Liver (tissue), 9 donors: ENCODE measurements around the gene CRISPLD2. TPM values are rescaled to one million over a fixed set of nuclear protein-coding genes. Genes with fewer than 3 reads are reported as not detected.
"Not testable (repeated sequence)": the region's sequence is repeated elsewhere in the genome, so short reads cannot be mapped to it uniquely, and the experiment has no call there.

Source experiments
- DNase-seq: peaks from one replicate; pipeline ENCODE4 v3.0.0-alpha.2; 2017; ENCODE audit warnings: low spot score
- H3K27ac ChIP-seq, 2 donors: one replicate each; pipeline ENCODE4 v1.7.0; 2013; ENCODE audit warnings: inconsistent platforms in 2 of 2, low read length in 2 of 2, control low read depth in 1 of 2, low read depth in 1 of 2, mild to moderate bottlenecking in 1 of 2
- H3K27me3 ChIP-seq, 4 donors: one replicate each; pipeline versions ENCODE4 v1.6.1 to v1.7.0; 2013; ENCODE audit warnings: low read length in 3 of 4, inconsistent platforms in 1 of 4, mild to moderate bottlenecking in 1 of 4, moderate library complexity in 1 of 4; ENCODE audit not compliant: control insufficient read depth in 4 of 4, insufficient read depth in 4 of 4
- H3K36me3 ChIP-seq, 4 donors: one replicate each; pipeline versions ENCODE4 v1.6.1 to v1.7.0; 2013; ENCODE audit warnings: low read length in 3 of 4, mild to moderate bottlenecking in 3 of 4, low read depth in 1 of 4, moderate library complexity in 1 of 4; ENCODE audit not compliant: control insufficient read depth in 4 of 4, insufficient read depth in 3 of 4
- H3K4me1 ChIP-seq, 4 donors: one replicate each; pipeline versions ENCODE4 v1.6.1 to v1.7.0; 2013; ENCODE audit warnings: low read length in 3 of 4, mild to moderate bottlenecking in 3 of 4, moderate library complexity in 1 of 4; ENCODE audit not compliant: control insufficient read depth in 4 of 4, insufficient read depth in 4 of 4
- H3K4me3 ChIP-seq, 3 donors: one replicate each; pipeline versions ENCODE4 v1.6.1 to v1.7.0; 2013; ENCODE audit warnings: low read length in 3 of 3, control low read depth in 1 of 3, low read depth in 1 of 3, mild to moderate bottlenecking in 1 of 3
- H3K9ac ChIP-seq, 2 donors: one replicate each; pipeline ENCODE4 v1.7.0; 2013; ENCODE audit warnings: low read length in 2 of 2, mild to moderate bottlenecking in 2 of 2, moderate library complexity in 2 of 2, control low read depth in 1 of 2, low read depth in 1 of 2
- H3K9me3 ChIP-seq, 4 donors: one replicate each; pipeline versions ENCODE4 v1.6.1 to v1.7.0; 2013; ENCODE audit warnings: low read length in 3 of 4; ENCODE audit not compliant: control insufficient read depth in 4 of 4
- ATF3 ChIP-seq: IDR thresholded peaks from 2 replicates; pipeline ENCODE4 v1.6.1; 2016; ENCODE audit warnings: antibody characterized with exemption
- EGR1 ChIP-seq, 2 donors: IDR thresholded peaks; 2 replicates each; pipeline ENCODE4 v1.6.1; 2016 to 2018; ENCODE audit warnings: antibody characterized with exemption in 2 of 2, low read depth in 2 of 2
- FOXA1 ChIP-seq: IDR thresholded peaks from 2 replicates; pipeline ENCODE4 v1.6.1; 2016; ENCODE audit warnings: antibody characterized with exemption
- FOXA2 ChIP-seq: IDR thresholded peaks from 2 replicates; pipeline ENCODE4 v1.6.1; 2016; ENCODE audit warnings: antibody characterized with exemption
- GABPA ChIP-seq, 2 donors: IDR thresholded peaks in 1 of 2; conservative IDR thresholded peaks in 1 of 2; 2 replicates each; pipeline ENCODE4 v1.6.1; 2016; ENCODE audit warnings: antibody characterized with exemption in 2 of 2, mild to moderate bottlenecking in 1 of 2, moderate library complexity in 1 of 2
- HNF4A ChIP-seq, 2 donors: conservative IDR thresholded peaks; 2 replicates each; pipeline ENCODE4 v1.6.1; 2016; ENCODE audit warnings: antibody characterized with exemption in 2 of 2, mild to moderate bottlenecking in 2 of 2
- HNF4G ChIP-seq: IDR thresholded peaks from 2 replicates; pipeline ENCODE4 v1.6.1; 2016; ENCODE audit warnings: antibody characterized with exemption
- JUND ChIP-seq, 2 donors: IDR thresholded peaks; 2 replicates each; pipeline ENCODE4 v1.6.1; 2016; ENCODE audit warnings: antibody characterized with exemption in 2 of 2
- NR2F2 ChIP-seq: IDR thresholded peaks from 2 replicates; pipeline ENCODE4 v1.6.1; 2016; ENCODE audit warnings: antibody characterized with exemption
- RXRA ChIP-seq, 2 donors: IDR thresholded peaks; 2 replicates each; pipeline ENCODE4 v1.6.1; 2017 to 2018; ENCODE audit warnings: antibody characterized with exemption in 2 of 2, mild to moderate bottlenecking in 1 of 2
- YY1 ChIP-seq: IDR thresholded peaks from 2 replicates; pipeline ENCODE4 v1.6.1; 2016; ENCODE audit warnings: antibody characterized with exemption, mild to moderate bottlenecking
- WGBS: extraction: QIAGEN DNeasy Blood & Tissue Kit; methylation state at CpG from one replicate; pipeline ENCODE4 v1.1.7; 2013; 5-methylcytosine and 5-hydroxymethylcytosine counted together
- polyA plus RNA-seq, 2 donors: library from polyadenylated mRNA; stranded (reverse) in 1 of 2; unstranded in 1 of 2; fragments of 200-250 nt in 1 of 2; fragments of >200 nt in 1 of 2; fragmentation: Nextera tagmentation in 1 of 2; extraction: Ambion mirVana in 1 of 2; gene quantifications; one replicate each; pipeline versions ENCODE4 v1.2.1 to v1.2.3, GENCODE V29; 2013 to 2015
- total RNA-seq, 2 donors: library from RNA; depleted of rRNA; stranded (reverse); fragments of >200 nt; gene quantifications; one replicate each; pipeline ENCODE4 v1.2.3, GENCODE V29; 2014
- TF ChIP-seq, protein P1 (sequence below): IDR thresholded peaks from 2 replicates; pipeline ENCODE4 v1.6.1; 2016; ENCODE audit warnings: antibody characterized with exemption
- TF ChIP-seq, protein P2 (sequence below): IDR thresholded peaks from 2 replicates; pipeline ENCODE4 v1.6.1; 2016; ENCODE audit warnings: antibody characterized with exemption, mild to moderate bottlenecking
- donor health status: healthy.
- donor health status: healthy.
- donor health status: healthy.
- donor health status: healthy.
- donor health status: healthy.

Gene CRISPLD2
- total and polyA plus RNA-seq, 4 donors: 2.6 to 14.8 (median 4.1) TPM

DNA sequence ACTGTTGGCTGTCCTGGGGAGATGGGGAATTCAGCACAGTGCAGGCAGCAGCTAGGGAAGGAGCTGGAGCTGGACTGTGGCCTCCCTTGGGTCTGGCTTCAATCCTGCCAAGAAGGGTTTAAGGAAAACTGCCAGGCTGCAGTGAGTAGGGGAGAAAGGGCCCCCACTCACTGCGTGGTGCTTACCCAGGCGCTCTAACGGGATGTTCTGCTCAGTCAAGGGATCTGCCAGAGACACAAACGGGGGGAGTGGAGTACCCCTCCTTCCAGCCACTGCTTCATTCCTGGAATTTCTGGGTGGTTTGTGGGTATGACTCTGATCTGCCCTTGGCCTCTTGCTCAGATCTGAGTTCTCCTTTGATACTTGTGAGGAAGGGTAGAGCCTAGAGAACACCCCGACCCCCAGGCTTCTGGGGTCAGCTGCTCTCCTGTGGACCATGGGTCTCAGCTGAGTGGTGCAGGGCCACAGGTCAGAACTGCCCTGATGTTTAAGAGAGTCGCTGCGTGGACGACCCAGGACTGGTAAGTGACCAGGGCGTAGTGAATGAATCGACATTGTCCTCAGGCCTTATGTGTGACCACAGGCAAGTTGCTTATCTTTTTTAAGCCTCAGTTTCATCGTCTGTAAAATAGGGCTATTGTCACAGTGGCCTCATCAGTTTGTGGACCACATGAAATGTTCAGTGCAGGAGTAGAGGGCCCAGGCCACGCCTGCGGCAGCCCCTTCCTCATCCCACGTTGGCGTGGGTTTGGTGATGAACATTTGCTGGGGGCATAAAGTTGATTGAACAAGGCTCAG is 9.6 kb downstream of the CRISPLD2 start:
- Histone ChIP-seq H3K9me3 (no peaks in the 10 kb centered on the region), H3K9ac (no peak overlapping the region), H3K4me3 (no peak overlapping the region), H3K27me3 (no peaks in the 10 kb centered on the region), H3K4me1 (peaks cover 0 to 11% (median 5%) of the 10 kb centered on the region in 4 donors), H3K36me3 (no peaks in the 10 kb centered on the region), H3K27ac (peak overlapping the region in 1 of 2 donors; percentile 41)
- DNase-seq: no peak
- no peak for TF ChIP-seq JUND (IDR thresholded peaks at IDR 0.05)
- peak in 1 of 2 donors; percentile 4 for TF ChIP-seq RXRA (IDR thresholded peaks at IDR 0.05)
- TF ChIP-seq NR2F2: peak; percentile 60
- WGBS: 77% methylated on average over 15 of the region's 15 CpGs

GRCh38 chr16:84830765-84831384 is 11.1 kb downstream of the CRISPLD2 start:
- H3K27ac ChIP-seq: no peak overlapping the region
- no peak overlapping the region for H3K4me3 ChIP-seq
- no peaks in the 10 kb centered on the region for H3K27me3 ChIP-seq
- DNase-seq: no peak
- H3K4me1 ChIP-seq: peaks cover 0 to 11% (median 5%) of the 10 kb centered on the region in 4 donors
- no peaks in the 10 kb centered on the region for H3K9me3 ChIP-seq
- WGBS: 91% methylated on average over 13 of the region's 13 CpGs
- H3K9ac ChIP-seq: no peak overlapping the region
- no peaks in the 10 kb centered on the region for H3K36me3 ChIP-seq
- TF ChIP-seq ATF3 (no peak), JUND (IDR thresholded peaks at IDR 0.05) (no peak), HNF4A (conservative IDR thresholded peaks at IDR 0.05) (no peak), YY1 (no peak), FOXA2 (no peak), EGR1 (IDR thresholded peaks at IDR 0.05; ENCODE audit: low read depth in 2 of 2) (no peak), HNF4G (no peak), RXRA (IDR thresholded peaks at IDR 0.05) (no peak), NR2F2 (no peak), GABPA (IDR thresholded peaks at IDR 0.05 in 1 of 2, conservative IDR thresholded peaks at IDR 0.05 in 1 of 2) (no peak), FOXA1 (no peak)
- TF ChIP-seq, protein P1, sequence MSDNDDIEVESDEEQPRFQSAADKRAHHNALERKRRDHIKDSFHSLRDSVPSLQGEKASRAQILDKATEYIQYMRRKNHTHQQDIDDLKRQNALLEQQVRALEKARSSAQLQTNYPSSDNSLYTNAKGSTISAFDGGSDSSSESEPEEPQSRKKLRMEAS: no peak
- TF ChIP-seq, protein P2, sequence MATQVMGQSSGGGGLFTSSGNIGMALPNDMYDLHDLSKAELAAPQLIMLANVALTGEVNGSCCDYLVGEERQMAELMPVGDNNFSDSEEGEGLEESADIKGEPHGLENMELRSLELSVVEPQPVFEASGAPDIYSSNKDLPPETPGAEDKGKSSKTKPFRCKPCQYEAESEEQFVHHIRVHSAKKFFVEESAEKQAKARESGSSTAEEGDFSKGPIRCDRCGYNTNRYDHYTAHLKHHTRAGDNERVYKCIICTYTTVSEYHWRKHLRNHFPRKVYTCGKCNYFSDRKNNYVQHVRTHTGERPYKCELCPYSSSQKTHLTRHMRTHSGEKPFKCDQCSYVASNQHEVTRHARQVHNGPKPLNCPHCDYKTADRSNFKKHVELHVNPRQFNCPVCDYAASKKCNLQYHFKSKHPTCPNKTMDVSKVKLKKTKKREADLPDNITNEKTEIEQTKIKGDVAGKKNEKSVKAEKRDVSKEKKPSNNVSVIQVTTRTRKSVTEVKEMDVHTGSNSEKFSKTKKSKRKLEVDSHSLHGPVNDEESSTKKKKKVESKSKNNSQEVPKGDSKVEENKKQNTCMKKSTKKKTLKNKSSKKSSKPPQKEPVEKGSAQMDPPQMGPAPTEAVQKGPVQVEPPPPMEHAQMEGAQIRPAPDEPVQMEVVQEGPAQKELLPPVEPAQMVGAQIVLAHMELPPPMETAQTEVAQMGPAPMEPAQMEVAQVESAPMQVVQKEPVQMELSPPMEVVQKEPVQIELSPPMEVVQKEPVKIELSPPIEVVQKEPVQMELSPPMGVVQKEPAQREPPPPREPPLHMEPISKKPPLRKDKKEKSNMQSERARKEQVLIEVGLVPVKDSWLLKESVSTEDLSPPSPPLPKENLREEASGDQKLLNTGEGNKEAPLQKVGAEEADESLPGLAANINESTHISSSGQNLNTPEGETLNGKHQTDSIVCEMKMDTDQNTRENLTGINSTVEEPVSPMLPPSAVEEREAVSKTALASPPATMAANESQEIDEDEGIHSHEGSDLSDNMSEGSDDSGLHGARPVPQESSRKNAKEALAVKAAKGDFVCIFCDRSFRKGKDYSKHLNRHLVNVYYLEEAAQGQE: no peak

GRCh38 chr16:84831728-84832127 is 11.9 kb downstream of the CRISPLD2 start:
- H3K4me1 ChIP-seq: peaks cover 0 to 11% (median 5%) of the 10 kb centered on the region in 4 donors
- not testable (repeated sequence) for H3K36me3 ChIP-seq, H3K27me3 ChIP-seq, H3K9me3 ChIP-seq, H3K9ac ChIP-seq, H3K4me3 ChIP-seq, DNase-seq
- peak overlapping the region; percentile 0 to 36 for H3K27ac ChIP-seq
- WGBS: 82% methylated on average over 10 of the region's 10 CpGs
